ENCODE measurements around the gene DAPK2.
"Not testable (repeated sequence)": the region's sequence is repeated elsewhere in the genome, so short reads cannot be mapped to it uniquely, and the experiment has no call there.

The DAPK2 gene

GRCh38 chr15:63913336-63913735 lies 132.9 kb downstream of the DAPK2 start:
- DNase-seq (ENCODE audit: low spot score): no peak

- DNase-seq (ENCODE audit: low spot score): no peak
These were observed 134.1 kb downstream of the DAPK2 start for GRCh38 chr15:63912061-63912615.

DNA sequence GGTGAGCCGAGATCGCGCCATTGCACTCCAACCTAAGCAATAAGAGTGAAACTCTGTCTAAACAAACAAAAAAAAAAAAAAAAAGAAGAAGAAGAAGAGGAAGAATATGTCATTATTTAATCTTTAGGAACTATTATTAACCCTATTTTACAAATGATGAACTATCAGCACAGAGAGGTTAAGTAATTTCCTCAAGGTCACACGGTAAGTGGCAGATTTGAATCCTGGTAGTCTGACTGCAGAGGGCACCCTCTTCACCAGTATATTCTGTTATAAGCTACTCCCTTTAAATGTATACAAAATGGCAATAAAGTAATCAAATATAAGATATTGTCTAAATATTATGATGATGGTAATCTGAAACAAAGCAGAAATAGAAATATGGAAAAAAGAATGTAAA lies 135.1 kb downstream of the DAPK2 start:
- DNase-seq (ENCODE audit: low spot score): no peak

- DNase-seq (ENCODE audit: low spot score): no peak
These were observed 136.4 kb downstream of the DAPK2 start for GRCh38 chr15:63909819-63910437.

GRCh38 chr15:63908991-63909390 lies 137.3 kb downstream of the DAPK2 start:
- DNase-seq (ENCODE audit: low spot score): no peak

GRCh38 chr15:63908281-63908680 lies 138.0 kb downstream of the DAPK2 start:
- DNase-seq (ENCODE audit: low spot score): no peak

DNA sequence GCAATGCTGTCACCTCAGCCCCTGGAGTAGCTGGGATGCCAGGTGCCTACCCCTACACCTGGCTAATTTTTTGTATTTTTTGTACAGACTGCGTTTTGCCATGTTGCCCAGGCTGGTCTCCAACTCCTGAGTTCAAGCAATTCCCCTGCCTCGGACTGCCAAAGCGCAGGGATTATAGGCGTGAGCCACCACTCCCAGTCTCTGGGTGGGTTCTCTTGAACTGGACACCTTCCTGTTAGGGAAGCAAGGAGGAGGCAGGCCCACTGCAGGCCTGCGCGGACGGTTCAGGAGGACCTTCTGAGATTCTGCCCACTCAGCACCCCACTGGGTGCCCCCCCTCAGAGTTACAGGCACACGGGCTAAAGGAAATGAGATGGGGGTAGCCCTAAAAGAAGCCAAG lies 138.8 kb downstream of the DAPK2 start:
- no peak for DNase-seq (ENCODE audit: low spot score)

- DNase-seq (ENCODE audit: low spot score): no peak
These were observed 140.1 kb downstream of the DAPK2 start for GRCh38 chr15:63906266-63906584.

DNA sequence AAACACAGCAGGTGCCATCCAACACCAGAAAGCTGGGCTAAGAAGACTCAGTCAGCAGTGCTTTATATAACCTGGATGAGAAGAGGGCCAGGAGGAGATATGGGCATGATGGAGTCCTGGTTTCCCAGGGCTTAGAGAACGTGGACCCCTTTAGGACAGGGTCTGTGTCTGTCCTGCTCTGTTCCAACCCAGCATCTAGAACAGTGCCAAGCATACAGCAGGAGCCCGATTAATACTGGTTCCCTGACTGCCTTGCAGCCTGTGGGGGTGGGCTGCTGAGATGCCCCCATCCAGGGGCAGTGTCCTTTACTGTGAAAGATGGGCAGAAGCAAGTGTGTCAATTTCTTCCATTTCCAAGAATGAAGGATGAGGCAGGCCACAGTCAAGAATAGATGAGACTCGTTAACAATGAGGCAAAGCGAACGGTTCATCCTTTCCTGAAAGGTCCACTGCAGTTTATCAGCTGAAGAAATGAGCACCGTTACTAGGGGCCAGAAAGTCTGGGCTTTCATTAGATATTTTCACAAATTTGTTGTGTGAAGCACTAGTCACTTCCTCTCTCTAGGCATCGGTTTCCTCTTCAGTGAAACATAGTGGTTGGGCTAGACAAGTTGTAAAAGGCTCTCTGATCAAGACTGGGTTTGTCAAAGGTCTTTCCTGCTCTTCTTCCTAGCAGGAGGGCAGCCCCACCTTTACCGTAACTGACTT lies 140.6 kb downstream of the DAPK2 start:
- no peak for DNase-seq (ENCODE audit: low spot score)

DNA sequence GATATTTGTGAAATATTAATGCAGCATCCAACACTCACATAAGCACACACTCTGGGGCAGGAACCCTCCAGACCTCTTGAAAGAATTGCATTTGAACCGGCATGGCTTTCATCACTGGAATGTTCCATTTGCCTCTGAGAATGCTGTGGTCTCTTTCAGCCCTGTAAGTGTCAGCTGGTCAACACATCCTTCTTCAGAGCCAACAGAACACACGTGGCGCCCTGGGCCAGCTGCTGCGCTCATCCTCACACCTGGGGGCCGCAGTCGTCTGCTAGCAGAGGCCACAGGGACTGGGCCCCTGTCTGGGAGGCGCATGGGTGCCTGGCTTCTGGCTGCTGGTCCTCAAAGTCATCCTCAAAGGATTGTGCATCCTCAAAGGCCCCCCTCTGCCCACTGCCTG lies 141.2 kb downstream of the DAPK2 start:
- DNase-seq (ENCODE audit: low spot score): no peak

DNA sequence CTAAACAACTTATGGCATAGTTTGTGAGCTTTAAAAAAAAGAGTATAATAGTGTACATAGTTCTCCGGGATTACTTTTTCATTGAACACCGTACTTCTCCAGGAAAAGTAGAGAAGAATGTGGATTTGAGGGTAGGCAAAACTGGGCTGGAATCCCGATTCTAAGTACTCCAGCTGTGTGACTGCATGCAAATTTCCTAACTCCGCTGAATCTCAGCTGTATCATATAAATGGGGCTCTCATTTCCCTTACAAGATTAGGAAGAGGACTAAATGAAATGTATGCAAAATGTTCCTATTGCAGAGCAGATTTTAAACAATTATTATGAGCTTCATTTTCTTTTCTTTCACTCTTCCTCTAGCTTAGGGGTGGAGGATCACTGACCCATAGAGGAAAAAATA lies 142.2 kb downstream of the DAPK2 start:
- no peak for DNase-seq (ENCODE audit: low spot score)

DNA sequence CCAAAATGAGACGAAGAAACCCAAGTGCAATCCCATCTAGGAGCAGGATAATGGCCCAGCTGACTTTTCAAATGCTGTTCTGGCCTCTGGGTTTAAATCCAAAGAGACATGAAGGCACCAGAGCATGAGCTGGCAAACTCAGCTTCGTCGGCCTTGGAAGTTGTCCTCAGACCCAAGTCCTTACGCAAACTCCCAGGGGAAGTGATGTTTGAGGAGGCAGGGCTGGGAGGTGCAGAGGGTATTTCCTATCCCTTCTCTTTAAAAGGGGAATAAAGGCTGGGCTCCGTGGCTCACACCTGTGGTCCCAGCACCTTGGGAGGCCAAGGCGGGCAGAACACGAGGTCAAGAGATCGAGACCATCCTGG lies 143.6 kb downstream of the DAPK2 start:
- no peak for DNase-seq (ENCODE audit: low spot score)

GRCh38 chr15:63901912-63902670 lies 144.2 kb downstream of the DAPK2 start:
- no peak for DNase-seq (ENCODE audit: low spot score)

- no peak for DNase-seq (ENCODE audit: low spot score)
These were observed 146.0 kb downstream of the DAPK2 start for GRCh38 chr15:63900306-63900705.

GRCh38 chr15:63899606-63900005 lies 146.7 kb downstream of the DAPK2 start:
- not testable (repeated sequence) for DNase-seq (ENCODE audit: low spot score)

- DNase-seq (ENCODE audit: low spot score): no peak
These were observed 147.1 kb downstream of the DAPK2 start for GRCh38 chr15:63899193-63899592.

- DNase-seq (ENCODE audit: low spot score): peak; percentile 61
These were observed 149.8 kb downstream of the DAPK2 start for GRCh38 chr15:63896336-63897115.

DNA sequence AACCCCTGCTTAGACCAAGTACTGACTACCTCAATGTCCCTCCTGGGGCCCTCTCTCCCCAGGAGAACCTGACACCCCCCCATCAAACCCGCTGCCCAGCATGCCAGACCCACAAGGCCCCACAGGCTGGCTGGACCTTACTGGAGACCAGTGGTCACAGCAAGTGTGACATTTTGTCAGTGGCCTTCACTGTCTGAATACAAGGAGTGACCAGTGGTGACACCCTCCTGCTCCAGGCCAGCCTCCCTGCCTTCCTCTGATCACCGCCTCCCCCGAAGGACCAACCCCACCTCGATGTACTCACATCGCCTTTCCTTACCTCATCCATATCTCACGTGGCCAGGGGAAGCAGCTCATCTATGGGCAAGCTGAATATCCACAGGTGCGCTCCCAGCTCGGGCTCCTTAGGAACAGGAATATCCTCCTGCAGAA lies 150.5 kb downstream of the DAPK2 start:
- DNase-seq (ENCODE audit: low spot score): no peak

GRCh38 chr15:63895194-63895593 lies 151.1 kb downstream of the DAPK2 start:
- no peak for DNase-seq (ENCODE audit: low spot score)

- no peak for DNase-seq (ENCODE audit: low spot score)
These were observed 151.7 kb downstream of the DAPK2 start for GRCh38 chr15:63894662-63894949.

DNA sequence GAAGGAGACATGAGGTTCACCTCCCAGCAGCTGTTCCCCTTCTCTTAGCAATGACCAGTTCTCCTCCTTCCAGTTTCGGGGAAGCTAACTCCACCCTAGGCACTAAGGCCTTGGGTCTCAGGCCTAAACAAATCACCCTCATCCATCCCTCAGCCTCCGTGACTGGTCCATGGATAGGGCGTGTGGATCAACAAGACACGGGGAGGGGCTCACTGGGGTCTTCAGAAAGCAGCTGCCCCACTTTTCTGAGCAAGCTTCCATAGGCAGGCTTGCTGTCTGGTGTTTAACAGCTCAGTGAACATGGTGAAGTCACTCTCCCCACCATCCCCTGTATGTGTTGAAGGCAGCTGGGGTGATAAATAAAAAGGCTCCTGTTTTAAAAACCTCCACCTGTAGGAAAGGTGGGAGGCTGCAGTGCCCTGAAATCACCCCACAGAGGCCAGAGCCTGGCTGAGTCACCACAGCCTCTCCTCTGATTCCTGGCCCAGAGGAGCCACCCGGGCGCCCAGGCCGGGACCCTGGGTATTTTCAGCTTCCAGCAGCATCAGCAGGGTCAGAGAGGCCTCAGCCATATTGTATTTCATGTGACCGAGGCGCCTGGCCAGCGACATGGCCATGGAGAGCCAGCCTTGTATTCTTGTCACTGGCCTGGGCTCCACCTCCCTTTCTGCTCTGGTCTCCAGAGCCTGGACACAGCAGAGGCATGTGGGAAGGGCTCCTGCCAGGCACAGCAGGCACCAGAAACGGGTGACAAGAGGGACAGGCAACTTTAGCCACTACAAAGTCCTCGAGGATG lies 152.2 kb downstream of the DAPK2 start:
- no peak for DNase-seq (ENCODE audit: low spot score)
